ENCODE measurements around the gene CEPT1. TPM values are rescaled to one million over a fixed set of nuclear protein-coding genes. Genes with fewer than 3 reads are reported as not detected.
A peak's percentile ranks its signal among the peaks of the same experiment; 100 is the strongest.

The CEPT1 gene
- total RNA-seq, 1 experiment from 2014 or later = 34.2 TPM

DNA sequence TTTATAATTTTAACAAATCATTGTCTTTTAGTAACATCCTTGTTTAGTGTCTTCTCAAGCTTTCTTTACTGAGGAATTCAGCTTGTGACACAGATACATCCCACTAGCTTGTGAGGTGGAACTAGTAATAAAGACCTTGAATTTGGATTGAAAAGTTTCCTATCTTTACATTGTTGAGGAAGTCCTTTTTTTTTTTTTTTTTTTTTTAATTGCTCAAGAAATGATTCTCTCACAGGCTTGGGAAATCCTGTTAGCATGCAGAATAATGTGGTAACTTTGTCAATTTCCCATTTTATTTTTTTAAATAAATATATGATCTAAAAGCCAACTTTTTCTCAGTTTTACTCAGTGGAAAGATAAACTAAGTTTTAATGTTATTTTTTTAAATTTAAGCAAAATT, 44.6 kb downstream of the CEPT1 start:
- Histone ChIP-seq H3K4me2 (ENCODE audit: low read length) (no peak overlapping the region), H2AFZ (ENCODE audit: low read depth, low read length, poor library complexity, severe bottlenecking) (no peak overlapping the region), H3K27ac (ENCODE audit: low read depth, low read length) (no peak overlapping the region), H3K36me3 (ENCODE audit: control insufficient read depth in 1 of 2, insufficient read depth in 2 of 2, low read length in 2 of 2) (peaks cover 31 to 40% of the 10 kb centered on the region in 2 experiments; a peak in 2 of 4 replicates), H3K79me2 (ENCODE audit: insufficient read depth, low read length) (no peaks in the 10 kb centered on the region), H3K27me3 (ENCODE audit: insufficient read depth, low read length) (no peaks in the 10 kb centered on the region), H3K9ac (ENCODE audit: low read length) (no peak overlapping the region), H3K4me3 (replicated peaks in 1 of 2; ENCODE audit: low read depth in 1 of 2, low read length in 2 of 2) (no peak overlapping the region), H3K9me3 (ENCODE audit: control insufficient read depth in 1 of 2, insufficient read depth in 1 of 2, low read depth in 1 of 2, low read length in 2 of 2) (no peaks in the 10 kb centered on the region), H3K9me2 (ENCODE audit: insufficient read depth) (no peaks in the 10 kb centered on the region), H3K4me1 (ENCODE audit: control insufficient read depth in 1 of 2, insufficient read depth in 2 of 2, low read length in 2 of 2) (no peaks in the 10 kb centered on the region), H4K20me1 (ENCODE audit: insufficient read depth) (no peaks in the 10 kb centered on the region)
- DNase-seq (ENCODE audit: low read depth, low spot score) (no peak), ATAC-seq (no peak)
- POLR2A ChIA-PET = no interaction called here
- intact Hi-C loops (cut with micrococcal nuclease) = no loop called here
- CTCF ChIA-PET = no interaction called here
- RAD21 ChIA-PET (ENCODE audit: low non-redundant PET in 1 of 2, low total read pairs in 2 of 2, uncharacterized antibody in 2 of 2, unreplicated experiment in 2 of 2) = no interaction called here
- TF ChIP-seq, protein P1, sequence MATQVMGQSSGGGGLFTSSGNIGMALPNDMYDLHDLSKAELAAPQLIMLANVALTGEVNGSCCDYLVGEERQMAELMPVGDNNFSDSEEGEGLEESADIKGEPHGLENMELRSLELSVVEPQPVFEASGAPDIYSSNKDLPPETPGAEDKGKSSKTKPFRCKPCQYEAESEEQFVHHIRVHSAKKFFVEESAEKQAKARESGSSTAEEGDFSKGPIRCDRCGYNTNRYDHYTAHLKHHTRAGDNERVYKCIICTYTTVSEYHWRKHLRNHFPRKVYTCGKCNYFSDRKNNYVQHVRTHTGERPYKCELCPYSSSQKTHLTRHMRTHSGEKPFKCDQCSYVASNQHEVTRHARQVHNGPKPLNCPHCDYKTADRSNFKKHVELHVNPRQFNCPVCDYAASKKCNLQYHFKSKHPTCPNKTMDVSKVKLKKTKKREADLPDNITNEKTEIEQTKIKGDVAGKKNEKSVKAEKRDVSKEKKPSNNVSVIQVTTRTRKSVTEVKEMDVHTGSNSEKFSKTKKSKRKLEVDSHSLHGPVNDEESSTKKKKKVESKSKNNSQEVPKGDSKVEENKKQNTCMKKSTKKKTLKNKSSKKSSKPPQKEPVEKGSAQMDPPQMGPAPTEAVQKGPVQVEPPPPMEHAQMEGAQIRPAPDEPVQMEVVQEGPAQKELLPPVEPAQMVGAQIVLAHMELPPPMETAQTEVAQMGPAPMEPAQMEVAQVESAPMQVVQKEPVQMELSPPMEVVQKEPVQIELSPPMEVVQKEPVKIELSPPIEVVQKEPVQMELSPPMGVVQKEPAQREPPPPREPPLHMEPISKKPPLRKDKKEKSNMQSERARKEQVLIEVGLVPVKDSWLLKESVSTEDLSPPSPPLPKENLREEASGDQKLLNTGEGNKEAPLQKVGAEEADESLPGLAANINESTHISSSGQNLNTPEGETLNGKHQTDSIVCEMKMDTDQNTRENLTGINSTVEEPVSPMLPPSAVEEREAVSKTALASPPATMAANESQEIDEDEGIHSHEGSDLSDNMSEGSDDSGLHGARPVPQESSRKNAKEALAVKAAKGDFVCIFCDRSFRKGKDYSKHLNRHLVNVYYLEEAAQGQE (IDR thresholded peaks at IDR 0.05; ENCODE audit: low read depth) = no peak
- BruUV-seq (replicated peaks) = TSS peak; percentile 25

DNA sequence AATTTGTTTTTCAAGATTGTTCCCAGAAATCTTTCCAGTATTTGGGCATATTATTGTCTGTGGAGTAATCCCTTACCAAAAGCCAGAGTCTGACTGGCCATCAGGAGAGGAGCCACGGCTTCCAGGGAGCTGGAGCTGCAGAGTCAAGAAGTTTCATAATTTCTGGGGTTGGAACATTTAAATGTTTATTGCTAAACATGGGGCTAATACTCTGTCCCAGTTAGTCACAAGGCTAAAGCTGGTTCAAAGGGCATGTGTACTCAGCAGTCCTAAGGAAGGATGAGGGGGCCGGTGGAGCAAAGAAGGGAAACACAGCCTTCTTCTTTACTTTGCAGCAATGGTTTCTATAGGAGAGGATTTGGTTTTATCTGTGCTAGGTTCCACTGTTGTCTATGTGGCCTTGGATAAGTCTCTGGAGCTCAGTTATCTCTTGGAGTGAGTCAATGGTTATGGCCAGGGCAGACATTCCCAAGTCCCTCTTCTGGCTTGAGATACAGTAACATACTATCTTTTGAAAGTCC, 51.0 kb downstream of the CEPT1 start:
- no peak for TF ChIP-seq CEBPB (IDR thresholded peaks at IDR 0.05; ENCODE audit: low read depth)
- TF ChIP-seq EZH2phosphoT487 (IDR thresholded peaks at IDR 0.05; ENCODE audit: borderline replicate concordance) = no peak
- TF ChIP-seq, protein P1 (IDR thresholded peaks at IDR 0.05; ENCODE audit: low read depth) = no peak
- TF ChIP-seq ELF1 (IDR thresholded peaks at IDR 0.05; ENCODE audit: borderline replicate concordance, low read depth) = no peak
- TF ChIP-seq ZNF274 (IDR thresholded peaks at IDR 0.05; ENCODE audit: low read depth, low read length) = no peak
- TF ChIP-seq EGR1 (IDR thresholded peaks at IDR 0.05; ENCODE audit: low read depth) = no peak
- TF ChIP-seq FOSL1 (IDR thresholded peaks at IDR 0.05; ENCODE audit: low read depth) = no peak
- no peak for TF ChIP-seq TCF7L2 (IDR thresholded peaks at IDR 0.05; ENCODE audit: borderline replicate concordance, extremely low read depth, insufficient read depth, insufficient read length)
- no peak for TF ChIP-seq YY1 (IDR thresholded peaks at IDR 0.05; ENCODE audit: extremely low read depth, insufficient replicate concordance, low read depth, low read length)
- TF ChIP-seq SP1 (IDR thresholded peaks at IDR 0.05; ENCODE audit: low read depth) = no peak
- POLR2A ChIA-PET = no interaction called here
- ATAC-seq (no peak), DNase-seq (ENCODE audit: low read depth, low spot score) (no peak)
- no TSS peak for BruUV-seq (replicated peaks)
- no peak overlapping the region for H2AFZ ChIP-seq (ENCODE audit: low read depth, low read length, poor library complexity, severe bottlenecking)
- H3K4me2 ChIP-seq (ENCODE audit: low read length) = no peak overlapping the region
- no peaks in the 10 kb centered on the region for H3K4me1 ChIP-seq (ENCODE audit: control insufficient read depth in 1 of 2, insufficient read depth in 2 of 2, low read length in 2 of 2)
- H4K20me1 ChIP-seq (ENCODE audit: insufficient read depth) = no peaks in the 10 kb centered on the region
- intact Hi-C loops (cut with micrococcal nuclease) = no loop called here
- CTCF ChIA-PET = interaction anchor here (1.1 kb wide), 1 partner anchor 11 kb away, joined by 3 read pairs; no protein-coding TSS in a partner anchor
- H3K79me2 ChIP-seq (ENCODE audit: insufficient read depth, low read length) = no peaks in the 10 kb centered on the region
- no peak overlapping the region for H3K27ac ChIP-seq (ENCODE audit: low read depth, low read length)
- no peak overlapping the region for H3K4me3 ChIP-seq (replicated peaks in 1 of 2; ENCODE audit: low read depth in 1 of 2, low read length in 2 of 2)
- peaks cover 11 to 35% of the 10 kb centered on the region in 2 experiments; a peak in 3 of 4 replicates for H3K36me3 ChIP-seq (ENCODE audit: control insufficient read depth in 1 of 2, insufficient read depth in 2 of 2, low read length in 2 of 2)
- no peaks in the 10 kb centered on the region for H3K9me3 ChIP-seq (ENCODE audit: control insufficient read depth in 1 of 2, insufficient read depth in 1 of 2, low read depth in 1 of 2, low read length in 2 of 2)
- no peak overlapping the region for H3K9ac ChIP-seq (ENCODE audit: low read length)
- RAD21 ChIA-PET (ENCODE audit: low non-redundant PET in 1 of 2, low total read pairs in 2 of 2, uncharacterized antibody in 2 of 2, unreplicated experiment in 2 of 2) = no interaction called here
- H3K9me2 ChIP-seq (ENCODE audit: insufficient read depth) = no peaks in the 10 kb centered on the region
- H3K27me3 ChIP-seq (ENCODE audit: insufficient read depth, low read length) = no peaks in the 10 kb centered on the region
